H1 (cell line): ENCODE data around the gene TCIRG1. TPM values are rescaled to one million over a fixed set of nuclear protein-coding genes. Genes with fewer than 3 reads are reported as not detected.

Experiments used
- CTCF ChIA-PET: fragments of 300-600 bp; sonication (Branson Sonifier 250); formaldehyde crosslinking; loops from one replicate; lab custom pipeline; 2021; ENCODE audit not compliant: partially characterized antibody; lab: Charles Lee
- POLR2A ChIA-PET: fragments of 300-600 bp; sonication (Branson Sonifier 250); formaldehyde crosslinking; loops from one replicate; lab custom pipeline; 2021; ENCODE audit warnings: inconsistent platforms; ENCODE audit not compliant: partially characterized antibody; lab: Charles Lee
- DNase-seq, 2 experiments: peaks; one replicate each; pipeline versions ENCODE4 v3.0.0 to v3.0.0-alpha.2; 2010 to 2022; ENCODE audit warnings: low spot score in 2 of 2, low read depth in 1 of 2, mixed read lengths in 1 of 2
- FAIRE-seq: peaks from 2 replicates; lab custom pipeline; 2011; peaks lifted over from hg19 to GRCh38; lab: Jason Lieb, UNC
- H2AFZ ChIP-seq: 2 replicates; pipeline ENCODE4 v1.8.1; 2012; ENCODE audit warnings: low read length, inconsistent platforms
- H2AK5ac ChIP-seq: 2 replicates; pipeline ENCODE4 v1.6.1; 2013; ENCODE audit warnings: low read depth, low read length
- H2BK120ac ChIP-seq: replicated peaks from 2 replicates; pipeline ENCODE3; 2013; ENCODE audit warnings: low read depth, low read length, inconsistent platforms
- H2BK12ac ChIP-seq: 2 replicates; pipeline ENCODE4 v1.6.1; 2013; ENCODE audit warnings: low read depth, low read length
- H2BK15ac ChIP-seq: 2 replicates; pipeline ENCODE4 v1.6.1; 2013; ENCODE audit warnings: low read length
- H2BK20ac ChIP-seq: 2 replicates; pipeline ENCODE4 v1.6.1; 2013; ENCODE audit warnings: low read length
- H2BK5ac ChIP-seq: 2 replicates; pipeline ENCODE4 v1.6.1; 2013; ENCODE audit warnings: low read depth, low read length
- H3K14ac ChIP-seq: 2 replicates; pipeline ENCODE4 v1.6.1; 2013; ENCODE audit warnings: inconsistent platforms; ENCODE audit not compliant: insufficient read length
- H3K18ac ChIP-seq: 2 replicates; pipeline ENCODE4 v1.6.1; 2013; ENCODE audit warnings: low read length; ENCODE audit errors: extremely low read depth
- H3K23ac ChIP-seq: 2 replicates; pipeline ENCODE4 v1.6.1; 2013; ENCODE audit warnings: inconsistent platforms; ENCODE audit not compliant: insufficient read length
- H3K23me2 ChIP-seq: 2 replicates; pipeline ENCODE4 v1.6.1; 2013; ENCODE audit warnings: low read depth, low read length
- H3K27ac ChIP-seq: 2 replicates; pipeline ENCODE4 v1.6.1; 2011; ENCODE audit warnings: low read depth, low read length, inconsistent platforms
- H3K27me3 ChIP-seq, 4 experiments: replicated peaks in 1 of 4; 1 replicate in 1 of 4; 2 replicates in 3 of 4; pipeline versions ENCODE4 v1.6.1 to v1.8.1; 2011 to 2013; ENCODE audit warnings: low read length in 3 of 4, mild to moderate bottlenecking in 3 of 4, inconsistent platforms in 2 of 4, mixed read lengths in 2 of 4, moderate library complexity in 1 of 4; ENCODE audit not compliant: control insufficient read depth in 3 of 4, insufficient read depth in 3 of 4; ENCODE audit errors: extremely low read depth in 1 of 4
- H3K36me3 ChIP-seq, 4 experiments: 2 replicates each; pipeline versions ENCODE4 v1.6.1 to v1.8.1; 2011 to 2013; ENCODE audit warnings: mild to moderate bottlenecking in 4 of 4, low read length in 3 of 4, moderate library complexity in 2 of 4, control low read depth in 1 of 4, inconsistent platforms in 1 of 4; ENCODE audit not compliant: insufficient read depth in 4 of 4, control insufficient read depth in 2 of 4
- H3K4ac ChIP-seq: replicated peaks from 2 replicates; pipeline ENCODE3; 2013; ENCODE audit warnings: low read length, low read depth, mixed read lengths, inconsistent platforms; ENCODE audit not compliant: insufficient read length
- H3K4me1 ChIP-seq, 4 experiments: replicated peaks in 1 of 4; 1 replicate in 1 of 4; 2 replicates in 3 of 4; pipeline versions ENCODE4 v1.6.1 to v1.8.1; 2011 to 2013; ENCODE audit warnings: low read length in 3 of 4, inconsistent platforms in 2 of 4, mixed read lengths in 1 of 4; ENCODE audit not compliant: insufficient read depth in 4 of 4, control insufficient read depth in 3 of 4
- H3K4me2 ChIP-seq, 2 experiments: 2 replicates each; pipeline versions ENCODE4 v1.6.1 to v1.8.1; 2011 to 2013; ENCODE audit warnings: low read depth in 2 of 2, low read length in 2 of 2, control low read depth in 1 of 2, inconsistent platforms in 1 of 2, mild to moderate bottlenecking in 1 of 2; ENCODE audit not compliant: insufficient read depth in 1 of 2
- H3K4me3 ChIP-seq, 4 experiments: fragments of 200-600, 300-600 bp in 1 of 4; sonication (generic), shearing (Covaris generic), sonication (Bioruptor Twin) in 1 of 4; 2 replicates each; pipeline versions ENCODE4 v1.5.1 to v1.8.1; 2011 to 2016; ENCODE audit warnings: low read length in 4 of 4, low read depth in 3 of 4, control low read depth in 2 of 4, inconsistent platforms in 2 of 4, mild to moderate bottlenecking in 2 of 4, mixed read lengths in 1 of 4, moderate library complexity in 1 of 4; ENCODE audit not compliant: insufficient read depth in 2 of 4; ENCODE audit errors: extremely low read depth in 1 of 4
- H3K56ac ChIP-seq: replicated peaks from 2 replicates; pipeline ENCODE3; 2013; ENCODE audit warnings: low read depth, mild to moderate bottlenecking, mixed read lengths, low read length, inconsistent platforms; ENCODE audit not compliant: insufficient read length
- H3K79me1 ChIP-seq: 2 replicates; pipeline ENCODE4 v1.6.1; 2013; ENCODE audit warnings: low read depth, low read length, control low read depth
- H3K79me2 ChIP-seq, 2 experiments: 2 replicates each; pipeline versions ENCODE4 v1.6.1 to v1.8.1; 2012 to 2013; ENCODE audit warnings: low read length in 2 of 2, mild to moderate bottlenecking in 2 of 2, inconsistent platforms in 1 of 2; ENCODE audit not compliant: insufficient read depth in 2 of 2, control insufficient read depth in 1 of 2
- H3K9ac ChIP-seq, 4 experiments: replicated peaks in 1 of 4; 1 replicate in 1 of 4; 2 replicates in 3 of 4; pipeline versions ENCODE4 v1.6.1 to v1.8.1; 2011 to 2013; ENCODE audit warnings: low read depth in 3 of 4, low read length in 3 of 4, control low read depth in 2 of 4, mild to moderate bottlenecking in 2 of 4, moderate library complexity in 2 of 4, inconsistent platforms in 1 of 4; ENCODE audit errors: extremely low read depth in 1 of 4
- H3K9me3 ChIP-seq, 2 experiments: 2 replicates each; pipeline versions ENCODE4 v1.6.1 to v1.8.1; 2012 to 2013; ENCODE audit warnings: mild to moderate bottlenecking in 2 of 2, moderate library complexity in 2 of 2, control low read depth in 1 of 2, inconsistent platforms in 1 of 2, low read depth in 1 of 2, low read length in 1 of 2, mixed read lengths in 1 of 2; ENCODE audit not compliant: insufficient read depth in 2 of 2
- H4K20me1 ChIP-seq, 2 experiments: replicated peaks in 1 of 2; 2 replicates each; pipeline versions ENCODE3 to v1.8.1; 2011 to 2013; ENCODE audit warnings: inconsistent platforms in 2 of 2, low read length in 2 of 2, mild to moderate bottlenecking in 1 of 2; ENCODE audit not compliant: insufficient read depth in 2 of 2, control insufficient read depth in 1 of 2
- H4K5ac ChIP-seq: 2 replicates; pipeline ENCODE4 v1.6.1; 2013; ENCODE audit warnings: low read length, low read depth, mixed read lengths, inconsistent platforms; ENCODE audit not compliant: insufficient read length
- H4K8ac ChIP-seq: 2 replicates; pipeline ENCODE4 v1.8.0; 2013; ENCODE audit warnings: mild to moderate bottlenecking, moderate library complexity, low read length, inconsistent platforms; ENCODE audit not compliant: insufficient read depth; ENCODE audit errors: extremely low read depth
- H4K91ac ChIP-seq: replicated peaks from 2 replicates; pipeline ENCODE3; 2013; ENCODE audit warnings: low read length, mixed read lengths, inconsistent platforms; ENCODE audit not compliant: insufficient read length
- ASH2L ChIP-seq: fragments of 200-600, 300-600 bp; sonication (generic); IDR thresholded peaks from one replicate; pipeline ENCODE4 v1.7.1; 2017; ENCODE audit warnings: low read length
- KDM5A ChIP-seq: fragments of 200-600 bp; IDR thresholded peaks from 2 replicates; pipeline ENCODE4 v1.7.1; 2012; ENCODE audit warnings: mild to moderate bottlenecking, low read length, inconsistent platforms, mixed read lengths
- NANOG ChIP-seq: IDR thresholded peaks from 2 replicates; pipeline ENCODE4 v1.6.1; 2011; ENCODE audit warnings: low read length, low read depth, mild to moderate bottlenecking, inconsistent platforms; ENCODE audit not compliant: insufficient read depth, poor library complexity, severe bottlenecking
- PHF8 ChIP-seq: fragments of 200-600 bp; sonication (generic); conservative IDR thresholded peaks from 2 replicates; pipeline ENCODE4 v1.7.1; 2012; ENCODE audit warnings: low read depth, mild to moderate bottlenecking, inconsistent platforms, low read length, moderate library complexity
- POLR2A ChIP-seq, 2 experiments: IDR thresholded peaks; 1 replicate in 1 of 2; 2 replicates in 1 of 2; pipeline ENCODE4 v1.6.1; 2011; ENCODE audit warnings: low read depth in 2 of 2, low read length in 2 of 2, mild to moderate bottlenecking in 2 of 2; ENCODE audit errors: control extremely low read depth in 1 of 2
- POU5F1 ChIP-seq: IDR thresholded peaks from 2 replicates; pipeline ENCODE4 v1.6.1; 2011; ENCODE audit warnings: low read depth, mild to moderate bottlenecking, low read length, moderate library complexity
- RAD21 ChIP-seq, 2 experiments: IDR thresholded peaks in 1 of 2; conservative IDR thresholded peaks in 1 of 2; 2 replicates each; pipeline ENCODE4 v1.6.1; 2011; ENCODE audit warnings: low read depth in 2 of 2, low read length in 2 of 2, improper control_type of control experiment in 1 of 2, inconsistent platforms in 1 of 2, mild to moderate bottlenecking in 1 of 2, moderate library complexity in 1 of 2
- RNF2 ChIP-seq: fragments of 200-900, 300-1000 bp; sonication (generic); IDR thresholded peaks from 2 replicates; pipeline ENCODE4 v1.7.1; 2016; ENCODE audit warnings: borderline replicate concordance, low read depth, mild to moderate bottlenecking, antibody characterized with exemption, low read length; ENCODE audit not compliant: poor library complexity, severe bottlenecking; ENCODE audit errors: missing control alignments
- SIN3A ChIP-seq, 2 experiments: IDR thresholded peaks in 1 of 2; conservative IDR thresholded peaks in 1 of 2; 2 replicates each; pipeline ENCODE4 v1.6.1; 2011 to 2012; ENCODE audit warnings: low read length in 2 of 2, improper control_type of control experiment in 1 of 2, low read depth in 1 of 2, mild to moderate bottlenecking in 1 of 2
- WGBS, 2 experiments: shearing (Covaris generic) in 1 of 2; methylation state at CpG; one replicate each; pipeline versions ENCODE4 v1.1.6 to v1.1.7; 2013 to 2015; ENCODE audit warnings: low lambda C conversion rate in 2 of 2, mixed read lengths in 2 of 2, inconsistent platforms in 1 of 2, low coverage in 1 of 2, missing lambda C conversion rate in 1 of 2; ENCODE audit not compliant: insufficient replicate concordance in 2 of 2, insufficient coverage in 1 of 2, insufficient read length in 1 of 2; ENCODE audit errors: extremely low coverage in 1 of 2, missing lambda C conversion rate in 1 of 2; 5-methylcytosine and 5-hydroxymethylcytosine counted together
- polyA plus RNA-seq, 7 experiments: library from polyadenylated mRNA; depleted of rRNA in 3 of 7; stranded (reverse) in 5 of 7; unstranded in 2 of 7; fragments of >200 nt in 5 of 7; fragments of 200-250 nt in 2 of 7; gene quantifications; 1 replicate in 5 of 7; 2 replicates in 1 of 7; 4 replicates in 1 of 7; pipeline versions ENCODE4 v1.2.1 to v1.2.3, GENCODE V29; 2011 to 2013; ENCODE audit warnings: missing spikeins in 2 of 7, mixed read lengths in 2 of 7
- total RNA-seq: library from RNA; stranded (reverse); fragmentation: NEBNext Ultra II Directional; extraction: Animal tissue kit (Norgen Biotek cat#: 25700); gene quantifications from 2 replicates; pipeline ENCODE4 v1.2.1, GENCODE V29; 2021
- TF ChIP-seq, protein P1 (sequence below): IDR thresholded peaks from 2 replicates; pipeline ENCODE4 v1.6.1; 2012; ENCODE audit warnings: inconsistent platforms

TCIRG1 gene
- total and polyA plus RNA-seq, 2 of the 8 experiments (the other 6 are each of a cell fraction or from before 2014, with no cell fraction given): 25.3 to 39.6 TPM

DNA sequence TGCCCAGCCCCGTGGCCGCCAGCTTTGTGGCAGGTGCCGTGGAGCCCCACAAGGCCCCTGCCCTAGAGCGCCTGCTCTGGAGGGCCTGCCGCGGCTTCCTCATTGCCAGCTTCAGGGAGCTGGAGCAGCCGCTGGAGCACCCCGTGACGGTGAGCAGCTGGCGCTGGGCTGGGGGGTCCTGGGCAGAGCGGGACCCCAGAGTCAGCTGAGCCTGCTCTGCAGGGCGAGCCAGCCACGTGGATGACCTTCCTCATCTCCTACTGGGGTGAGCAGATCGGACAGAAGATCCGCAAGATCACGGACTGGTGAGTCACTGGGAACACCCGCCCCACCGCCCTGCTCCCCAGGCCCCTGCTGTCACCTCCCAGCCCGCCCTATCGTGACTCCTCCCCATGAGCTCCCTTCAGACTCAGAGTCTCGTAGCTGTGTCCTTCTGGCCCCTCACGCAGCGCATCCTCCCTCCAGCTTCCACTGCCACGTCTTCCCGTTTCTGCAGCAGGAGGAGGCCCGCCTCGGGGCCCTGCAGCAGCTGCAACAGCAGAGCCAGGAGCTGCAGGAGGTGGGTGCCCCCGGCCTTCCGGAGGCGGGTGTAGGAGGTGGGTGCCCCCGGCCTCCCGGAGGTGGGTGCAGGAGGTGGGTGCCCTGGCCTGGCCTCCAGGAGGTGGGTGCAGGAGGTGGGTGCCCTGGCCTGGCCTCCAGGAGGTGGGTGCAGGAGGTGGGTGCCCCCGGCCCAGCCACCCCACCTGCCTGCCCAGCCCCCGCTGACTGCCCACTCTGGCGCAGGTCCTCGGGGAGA lies 4.7 kb downstream of the TCIRG1 start:
- no peaks in the 10 kb centered on the region for H3K27me3 ChIP-seq
- H3K9ac ChIP-seq: no peak overlapping the region
- H2BK120ac ChIP-seq: no peak overlapping the region
- no peaks in the 10 kb centered on the region for H3K79me1 ChIP-seq
- WGBS, 2 experiments: 92% methylated on average over 28 of the region's 36 CpGs; no CpG with 5 or more reads in 1 of the 2 experiments
- FAIRE-seq (no peak), DNase-seq (no peak)
- no peak overlapping the region for H2BK20ac ChIP-seq
- no peak overlapping the region for H2BK12ac ChIP-seq
- H4K5ac ChIP-seq: no peak overlapping the region
- H3K18ac ChIP-seq: no peak overlapping the region; the same call in 1 of the 2 replicates
- H3K23ac ChIP-seq: no peak overlapping the region
- no peak overlapping the region for H2BK5ac ChIP-seq
- H3K4me3 ChIP-seq: no peak overlapping the region
- no peak overlapping the region for H3K27ac ChIP-seq
- H2BK15ac ChIP-seq: no peak overlapping the region
- H3K4me1 ChIP-seq: peaks cover 4 to 19% (median 13%) of the 10 kb centered on the region in 4 experiments
- no peak overlapping the region for H2AFZ ChIP-seq
- no peak overlapping the region for H3K4ac ChIP-seq
- no peaks in the 10 kb centered on the region for H3K79me2 ChIP-seq
- no peak overlapping the region for H3K56ac ChIP-seq
- no peak overlapping the region for H4K91ac ChIP-seq
- POLR2A ChIA-PET: interaction anchor here (0.8 to 16.6 kb wide), 6 partner anchors 9 to 81 kb away, joined by 3 to 183 read pairs (median 4); partner anchors contain the start of genes CHKA and NDUFS8
- no peak overlapping the region for H4K8ac ChIP-seq
- no peak overlapping the region for H3K14ac ChIP-seq
- no peaks in the 10 kb centered on the region for H3K36me3 ChIP-seq
- H3K23me2 ChIP-seq: no peaks in the 10 kb centered on the region; the same call in 1 of the 2 replicates
- no peaks in the 10 kb centered on the region for H3K9me3 ChIP-seq
- CTCF ChIA-PET: interaction anchor here (0.9 to 2.7 kb wide), 8 partner anchors 9 to 164 kb away, joined by 3 to 18 read pairs (median 4); partner anchors contain the start of gene NDUFS8
- H2AK5ac ChIP-seq: no peak overlapping the region
- H4K20me1 ChIP-seq: peaks cover 0 to 6% of the 10 kb centered on the region in 2 experiments
- no peak overlapping the region for H3K4me2 ChIP-seq
- TF ChIP-seq KDM5A: no peak
- TF ChIP-seq, protein P1, sequence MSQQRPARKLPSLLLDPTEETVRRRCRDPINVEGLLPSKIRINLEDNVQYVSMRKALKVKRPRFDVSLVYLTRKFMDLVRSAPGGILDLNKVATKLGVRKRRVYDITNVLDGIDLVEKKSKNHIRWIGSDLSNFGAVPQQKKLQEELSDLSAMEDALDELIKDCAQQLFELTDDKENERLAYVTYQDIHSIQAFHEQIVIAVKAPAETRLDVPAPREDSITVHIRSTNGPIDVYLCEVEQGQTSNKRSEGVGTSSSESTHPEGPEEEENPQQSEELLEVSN: no peak
- no peak for TF ChIP-seq POU5F1
- no peak for TF ChIP-seq SIN3A (conservative IDR thresholded peaks at IDR 0.05 in 1 of 2, IDR thresholded peaks at IDR 0.05 in 1 of 2; ENCODE audit: low read depth in 1 of 2, low read length in 2 of 2)
- TF ChIP-seq NANOG: no peak
- no peak for TF ChIP-seq RAD21 (IDR thresholded peaks at IDR 0.05 in 1 of 2, conservative IDR thresholded peaks at IDR 0.05 in 1 of 2; ENCODE audit: low read depth in 2 of 2, low read length in 2 of 2)
- TF ChIP-seq RNF2: no peak
- TF ChIP-seq PHF8: no peak
- TF ChIP-seq POLR2A (IDR thresholded peaks at IDR 0.05; ENCODE audit: control extremely low read depth in 1 of 2, low read depth in 2 of 2, low read length in 2 of 2): no peak
- TF ChIP-seq ASH2L: no peak
